Stimulated activated CD4-positive, alpha-beta T cell treated with anti-CD3 and anti-CD28 coated beads, Interleukin-12 subunit alpha, Interleukin-12 subunit beta, amount 100 ng/mL, for 4 hours (primary cell): ENCODE results near the gene RSAD2.
"Not testable (repeated sequence)": the region's sequence is repeated elsewhere in the genome, so short reads cannot be mapped to it uniquely, and the experiment has no call there.

Experiments used
- DNase-seq: peaks from one replicate; pipeline ENCODE4 v3.0.0-alpha.2; 2020

Gene RSAD2

GRCh38 chr2:6928452-6928851, 50.9 kb downstream of the RSAD2 start:
- no peak for DNase-seq

- no peak for DNase-seq
Observed at GRCh38 chr2:6929196-6929819, 51.7 kb downstream of the RSAD2 start.

- DNase-seq = no peak
Observed at GRCh38 chr2:6930923-6931647, 53.5 kb downstream of the RSAD2 start.

GRCh38 chr2:6931753-6932152, 54.2 kb downstream of the RSAD2 start:
- DNase-seq = no peak

- DNase-seq = no peak
Observed at GRCh38 chr2:6932206-6932605, 54.6 kb downstream of the RSAD2 start.

GRCh38 chr2:6932828-6933227, 55.3 kb downstream of the RSAD2 start:
- no peak for DNase-seq

GRCh38 chr2:6933911-6934310, 56.3 kb downstream of the RSAD2 start:
- no peak for DNase-seq

- DNase-seq = no peak
Observed at GRCh38 chr2:6934345-6934744, 56.8 kb downstream of the RSAD2 start.

- no peak for DNase-seq
Observed at GRCh38 chr2:6934758-6935651, 57.4 kb downstream of the RSAD2 start.

GRCh38 chr2:6935652-6936020, 58.1 kb downstream of the RSAD2 start:
- not testable (repeated sequence) for DNase-seq

- no peak for DNase-seq
Observed at GRCh38 chr2:6937157-6937556, 59.6 kb downstream of the RSAD2 start.

GRCh38 chr2:6937582-6937981, 60.0 kb downstream of the RSAD2 start:
- no peak for DNase-seq

GRCh38 chr2:6939071-6939470, 61.5 kb downstream of the RSAD2 start:
- DNase-seq = no peak

- DNase-seq = no peak
Observed at GRCh38 chr2:6940820-6941219, 63.2 kb downstream of the RSAD2 start.

GRCh38 chr2:6941299-6942046, 63.9 kb downstream of the RSAD2 start:
- DNase-seq = no peak

GRCh38 chr2:6942848-6943247, 65.3 kb downstream of the RSAD2 start:
- DNase-seq = no peak

GRCh38 chr2:6943523-6943922, 65.9 kb downstream of the RSAD2 start:
- no peak for DNase-seq

GRCh38 chr2:6943971-6944370, 66.4 kb downstream of the RSAD2 start:
- no peak for DNase-seq

GRCh38 chr2:6944555-6944954, 67.0 kb downstream of the RSAD2 start:
- DNase-seq = no peak

GRCh38 chr2:6945087-6945813, 67.7 kb downstream of the RSAD2 start:
- DNase-seq = no peak

GRCh38 chr2:6945821-6946220, 68.2 kb downstream of the RSAD2 start:
- DNase-seq = no peak

GRCh38 chr2:6946722-6947121, 69.1 kb downstream of the RSAD2 start:
- no peak for DNase-seq
